ENCODE measurements around the gene NR0B2. TPM values are rescaled to one million over a fixed set of nuclear protein-coding genes. Genes with fewer than 3 reads are reported as not detected.
A peak's percentile ranks its signal among the peaks of the same experiment; 100 is the strongest.

Gene NR0B2
- total and polyA plus RNA-seq, 2 of the 13 experiments (the other 11 are each of a cell fraction or from before 2014, with no cell fraction given), result 72.5 to 133 TPM

DNA sequence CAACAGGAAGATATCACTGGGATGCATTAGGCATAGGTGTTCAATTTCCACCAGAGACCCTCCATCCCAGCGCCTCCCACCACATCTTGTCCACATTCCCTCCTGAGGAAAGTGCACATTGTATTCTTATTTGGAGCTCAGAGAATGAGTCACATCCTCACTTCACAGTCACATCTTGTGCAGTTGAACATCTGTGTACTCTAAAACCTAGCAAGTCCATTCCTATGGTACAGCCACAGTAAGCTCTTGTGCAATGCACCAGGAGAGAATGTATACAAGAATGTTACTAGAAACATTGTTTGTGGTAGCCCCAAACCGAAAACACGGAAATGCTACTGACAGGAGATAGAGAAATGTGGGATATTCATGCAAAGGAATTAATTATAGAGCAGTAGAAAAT lies 48.1 kb upstream of the NR0B2 start (continued):
- TF ChIP-seq, protein P1, sequence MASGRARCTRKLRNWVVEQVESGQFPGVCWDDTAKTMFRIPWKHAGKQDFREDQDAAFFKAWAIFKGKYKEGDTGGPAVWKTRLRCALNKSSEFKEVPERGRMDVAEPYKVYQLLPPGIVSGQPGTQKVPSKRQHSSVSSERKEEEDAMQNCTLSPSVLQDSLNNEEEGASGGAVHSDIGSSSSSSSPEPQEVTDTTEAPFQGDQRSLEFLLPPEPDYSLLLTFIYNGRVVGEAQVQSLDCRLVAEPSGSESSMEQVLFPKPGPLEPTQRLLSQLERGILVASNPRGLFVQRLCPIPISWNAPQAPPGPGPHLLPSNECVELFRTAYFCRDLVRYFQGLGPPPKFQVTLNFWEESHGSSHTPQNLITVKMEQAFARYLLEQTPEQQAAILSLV (CRISPR knock-in tag; IDR thresholded peaks at IDR 0.05; ENCODE audit: borderline replicate concordance), result no peak
- TF ChIP-seq SP5 (CRISPR knock-in tag; IDR thresholded peaks at IDR 0.05; ENCODE audit: borderline replicate concordance, low read depth) (no peak), TBX2 (CRISPR knock-in tag; IDR thresholded peaks at IDR 0.05; ENCODE audit: borderline replicate concordance) (peak; percentile 35; the same call in 1 of the 2 replicates), ZNF883 (CRISPR knock-in tag; IDR thresholded peaks at IDR 0.05; ENCODE audit: not compliant biosample characterization) (no peak), TAF1 (CRISPR knock-in tag; IDR thresholded peaks at IDR 0.05) (no peak), ZNF274 (CRISPR knock-in tag; IDR thresholded peaks at IDR 0.05) (no peak), SP140L (CRISPR knock-in tag; IDR thresholded peaks at IDR 0.05; ENCODE audit: borderline replicate concordance) (no peak), ARID3A (IDR thresholded peaks at IDR 0.05; ENCODE audit: low read depth, low read length) (no peak), EZH2 (conservative IDR thresholded peaks at IDR 0.05; ENCODE audit: low read depth, low read length) (no peak), ETS1 (CRISPR knock-in tag; IDR thresholded peaks at IDR 0.05) (no peak), KLF12 (CRISPR knock-in tag; IDR thresholded peaks at IDR 0.05; ENCODE audit: borderline replicate concordance) (no peak), ZNF205 (CRISPR knock-in tag; IDR thresholded peaks at IDR 0.05) (peak; percentile 15; the same call in 1 of the 2 replicates), DNMT3B (CRISPR knock-in tag; conservative IDR thresholded peaks at IDR 0.05) (no peak; the same call in 1 of the 2 replicates), ADNP (CRISPR knock-in tag; IDR thresholded peaks at IDR 0.05) (no peak), THYN1 (CRISPR knock-in tag; IDR thresholded peaks at IDR 0.05; ENCODE audit: borderline replicate concordance, low read depth) (no peak), CENPX (CRISPR knock-in tag; IDR thresholded peaks at IDR 0.05) (no peak), ISX (CRISPR knock-in tag; conservative IDR thresholded peaks at IDR 0.05) (no peak), SRSF9 (IDR thresholded peaks at IDR 0.05; ENCODE audit: borderline replicate concordance, insufficient read depth, low read depth, low read length, poor library complexity, severe bottlenecking) (no peak), HOXA9 (CRISPR knock-in tag; IDR thresholded peaks at IDR 0.05; ENCODE audit: borderline replicate concordance) (no peak), ZNF570 (CRISPR knock-in tag; IDR thresholded peaks at IDR 0.05; ENCODE audit: borderline replicate concordance) (no peak), GATA4 (IDR thresholded peaks at IDR 0.05; ENCODE audit: borderline replicate concordance, low read depth) (no peak), HINFP (CRISPR knock-in tag; IDR thresholded peaks at IDR 0.05; ENCODE audit: low read depth) (no peak), HHEX (CRISPR knock-in tag; IDR thresholded peaks at IDR 0.05) (no peak), ZFP41 (CRISPR knock-in tag; IDR thresholded peaks at IDR 0.05; ENCODE audit: borderline replicate concordance) (no peak)
- TF ChIP-seq, protein P2, sequence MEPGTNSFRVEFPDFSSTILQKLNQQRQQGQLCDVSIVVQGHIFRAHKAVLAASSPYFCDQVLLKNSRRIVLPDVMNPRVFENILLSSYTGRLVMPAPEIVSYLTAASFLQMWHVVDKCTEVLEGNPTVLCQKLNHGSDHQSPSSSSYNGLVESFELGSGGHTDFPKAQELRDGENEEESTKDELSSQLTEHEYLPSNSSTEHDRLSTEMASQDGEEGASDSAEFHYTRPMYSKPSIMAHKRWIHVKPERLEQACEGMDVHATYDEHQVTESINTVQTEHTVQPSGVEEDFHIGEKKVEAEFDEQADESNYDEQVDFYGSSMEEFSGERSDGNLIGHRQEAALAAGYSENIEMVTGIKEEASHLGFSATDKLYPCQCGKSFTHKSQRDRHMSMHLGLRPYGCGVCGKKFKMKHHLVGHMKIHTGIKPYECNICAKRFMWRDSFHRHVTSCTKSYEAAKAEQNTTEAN (CRISPR knock-in tag; conservative IDR thresholded peaks at IDR 0.05), result peak; percentile 65; the same call in 1 of the 2 replicates

All from HepG2 (cell line).